ENCODE measurements around the gene FKBP2.

GRCh38 chr11:64290352-64291261 is 49.7 kb downstream of the FKBP2 start:
- TF ChIP-seq GATA2 (IDR thresholded peaks at IDR 0.05; ENCODE audit: low read depth, low read length) (no peak), GATA3 (IDR thresholded peaks at IDR 0.05; ENCODE audit: low read depth, low read length) (no peak)
